ENCODE data around the gene CFAP77. TPM values are rescaled to one million over a fixed set of nuclear protein-coding genes. Genes with fewer than 3 reads are reported as not detected.
"Not testable (repeated sequence)": the region's sequence is repeated elsewhere in the genome, so short reads cannot be mapped to it uniquely, and the experiment has no call there.

The CFAP77 gene
- total RNA-seq, 1 donor from 2014 or later: 2.5 TPM

DNA sequence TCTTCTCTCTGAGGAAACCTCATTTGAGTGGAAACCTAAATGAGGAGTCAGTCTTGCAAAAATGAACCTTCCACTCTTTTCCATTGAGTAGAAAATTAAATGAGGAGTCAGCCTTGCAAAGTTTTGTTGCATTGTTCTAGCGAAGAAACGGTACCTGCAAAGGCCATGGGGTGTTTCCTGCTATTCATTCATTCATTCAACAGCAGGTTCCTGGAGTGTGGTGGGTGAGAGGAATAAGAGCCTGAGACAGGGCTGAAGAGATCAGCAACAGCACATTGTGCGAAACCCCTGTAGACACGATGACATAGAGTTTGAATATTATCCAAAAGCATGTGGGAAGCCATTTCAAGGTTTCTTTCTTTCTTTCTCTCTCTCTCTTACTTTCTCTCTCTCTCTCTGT is 40.6 kb upstream of the CFAP77 start:
- DNase-seq: no peak
- Histone ChIP-seq H3K4me3 (no peak overlapping the region), H3K27ac (replicated peaks) (no peak overlapping the region), H3K4me1 (peaks cover 20% of the 10 kb centered on the region), H3K36me3 (no peaks in the 10 kb centered on the region), H3K27me3 (ENCODE audit: low read depth) (no peaks in the 10 kb centered on the region), H3K9me3 (replicated peaks) (no peaks in the 10 kb centered on the region)
- intact Hi-C loops (cut with micrococcal nuclease): no loop called here
- TF ChIP-seq, protein P1, sequence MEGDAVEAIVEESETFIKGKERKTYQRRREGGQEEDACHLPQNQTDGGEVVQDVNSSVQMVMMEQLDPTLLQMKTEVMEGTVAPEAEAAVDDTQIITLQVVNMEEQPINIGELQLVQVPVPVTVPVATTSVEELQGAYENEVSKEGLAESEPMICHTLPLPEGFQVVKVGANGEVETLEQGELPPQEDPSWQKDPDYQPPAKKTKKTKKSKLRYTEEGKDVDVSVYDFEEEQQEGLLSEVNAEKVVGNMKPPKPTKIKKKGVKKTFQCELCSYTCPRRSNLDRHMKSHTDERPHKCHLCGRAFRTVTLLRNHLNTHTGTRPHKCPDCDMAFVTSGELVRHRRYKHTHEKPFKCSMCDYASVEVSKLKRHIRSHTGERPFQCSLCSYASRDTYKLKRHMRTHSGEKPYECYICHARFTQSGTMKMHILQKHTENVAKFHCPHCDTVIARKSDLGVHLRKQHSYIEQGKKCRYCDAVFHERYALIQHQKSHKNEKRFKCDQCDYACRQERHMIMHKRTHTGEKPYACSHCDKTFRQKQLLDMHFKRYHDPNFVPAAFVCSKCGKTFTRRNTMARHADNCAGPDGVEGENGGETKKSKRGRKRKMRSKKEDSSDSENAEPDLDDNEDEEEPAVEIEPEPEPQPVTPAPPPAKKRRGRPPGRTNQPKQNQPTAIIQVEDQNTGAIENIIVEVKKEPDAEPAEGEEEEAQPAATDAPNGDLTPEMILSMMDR (IDR thresholded peaks at IDR 0.05; ENCODE audit: borderline replicate concordance): no peak

DNA sequence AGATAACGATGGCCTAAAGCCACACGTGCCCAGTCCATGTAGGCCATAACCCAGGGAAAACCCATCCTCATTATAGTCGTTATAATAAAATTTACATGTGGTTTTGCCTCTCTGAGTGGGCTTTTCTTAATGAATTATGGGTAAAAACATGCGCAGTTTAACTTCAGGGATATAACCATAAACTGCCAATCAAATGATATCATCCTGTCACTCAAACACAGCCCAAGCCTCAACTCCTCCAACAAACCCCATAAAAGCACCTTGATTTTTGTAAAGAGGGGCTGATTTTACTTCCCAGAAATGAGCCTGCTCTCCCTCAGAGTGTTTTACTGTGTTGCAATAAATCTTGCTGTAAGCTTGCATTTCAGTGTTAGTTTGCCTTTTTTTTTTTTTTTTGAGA is 39.4 kb upstream of the CFAP77 start:
- TF ChIP-seq, protein P1 (IDR thresholded peaks at IDR 0.05; ENCODE audit: borderline replicate concordance): no peak

DNA sequence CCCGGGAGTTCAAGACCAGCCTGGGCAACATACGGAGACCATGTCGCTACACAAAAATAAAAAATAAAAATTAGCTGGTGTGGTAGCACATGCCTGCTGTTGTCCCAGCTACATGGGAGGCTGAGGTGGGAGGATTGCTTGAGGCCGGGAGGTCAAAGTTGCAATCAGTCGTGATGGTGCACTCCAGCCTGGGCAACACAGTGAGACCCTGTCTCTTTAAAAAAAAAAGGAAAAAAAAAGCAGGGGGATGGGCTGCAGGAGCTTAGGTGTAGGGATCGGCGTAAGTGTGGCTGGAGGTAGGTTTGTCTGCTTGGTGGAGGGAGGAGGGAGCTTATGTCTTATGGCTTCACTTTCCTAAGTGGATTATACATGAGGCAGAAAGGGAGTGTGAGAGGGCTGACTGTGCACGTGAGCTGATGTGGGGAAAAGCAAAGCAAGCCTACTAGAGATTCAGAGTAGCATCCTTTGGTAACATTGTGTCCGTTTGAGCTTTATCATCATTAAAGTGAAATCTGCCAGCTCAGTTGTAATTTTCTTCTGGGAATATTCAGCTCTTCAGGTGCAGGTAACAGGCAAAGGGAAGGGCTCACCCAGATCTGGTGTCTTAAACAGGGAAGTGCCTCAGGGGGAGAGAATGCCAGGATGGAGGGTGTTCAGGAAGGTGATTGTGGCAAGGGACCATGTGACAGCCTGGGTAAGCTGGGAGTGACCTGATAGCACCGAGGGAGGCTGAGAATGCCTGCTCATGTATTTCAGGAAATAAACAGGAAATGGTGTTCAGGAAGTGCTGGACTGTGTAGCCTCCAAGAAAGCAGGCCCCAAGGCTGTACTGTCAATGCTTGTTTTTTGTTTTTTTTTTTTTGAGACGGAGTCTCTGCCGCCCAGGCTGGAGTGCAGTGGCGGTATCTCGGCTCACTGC is 37.6 kb upstream of the CFAP77 start:
- peak; percentile 36 for DNase-seq
- intact Hi-C loops (cut with micrococcal nuclease): no loop called here
- Histone ChIP-seq H3K27me3 (ENCODE audit: low read depth) (no peaks in the 10 kb centered on the region), H3K4me3 (peak overlapping the region; percentile 21), H3K9me3 (replicated peaks) (no peaks in the 10 kb centered on the region), H3K27ac (replicated peaks) (peak overlapping the region; percentile 82), H3K36me3 (peaks cover 23% of the 10 kb centered on the region), H3K4me1 (peaks cover 15% of the 10 kb centered on the region)
- TF ChIP-seq, protein P1 (IDR thresholded peaks at IDR 0.05; ENCODE audit: borderline replicate concordance): no peak

More for the DNA sequence above, 39.4 kb upstream of the CFAP77 start:
- no peak for DNase-seq
- H3K27me3 ChIP-seq (ENCODE audit: low read depth): no peaks in the 10 kb centered on the region
- intact Hi-C loops (cut with micrococcal nuclease): no loop called here
- peaks cover 18% of the 10 kb centered on the region for H3K4me1 ChIP-seq
- H3K9me3 ChIP-seq (replicated peaks): no peaks in the 10 kb centered on the region
- H3K27ac ChIP-seq (replicated peaks): no peak overlapping the region
- H3K4me3 ChIP-seq: no peak overlapping the region
- peaks cover 9% of the 10 kb centered on the region for H3K36me3 ChIP-seq

DNA sequence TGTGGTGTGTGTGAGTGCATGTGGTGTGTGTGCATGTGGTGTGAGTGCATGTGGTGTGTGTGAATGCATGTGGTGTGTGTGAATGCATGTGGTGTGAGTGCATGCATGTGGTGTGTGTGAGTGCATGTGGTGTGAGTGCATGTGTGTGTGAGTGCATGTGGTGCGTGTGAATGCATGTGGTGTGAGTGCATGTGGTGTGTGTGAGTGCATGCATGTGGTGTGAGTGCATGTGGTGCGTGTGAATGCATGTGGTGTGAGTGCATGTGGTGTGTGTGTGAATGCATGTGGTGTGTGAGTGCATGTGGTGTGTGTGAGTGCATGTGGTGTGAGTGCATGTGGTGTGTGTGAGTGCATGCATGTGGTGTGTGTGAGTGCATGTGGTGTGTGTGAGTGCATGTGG is 32.2 kb upstream of the CFAP77 start:
- peaks cover 54% of the 10 kb centered on the region for H3K36me3 ChIP-seq
- H3K4me3 ChIP-seq; H3K9me3 ChIP-seq (replicated peaks); H3K4me1 ChIP-seq; DNase-seq; H3K27me3 ChIP-seq (ENCODE audit: low read depth); H3K27ac ChIP-seq (replicated peaks); intact Hi-C loops (cut with micrococcal nuclease): not testable (repeated sequence)

DNA sequence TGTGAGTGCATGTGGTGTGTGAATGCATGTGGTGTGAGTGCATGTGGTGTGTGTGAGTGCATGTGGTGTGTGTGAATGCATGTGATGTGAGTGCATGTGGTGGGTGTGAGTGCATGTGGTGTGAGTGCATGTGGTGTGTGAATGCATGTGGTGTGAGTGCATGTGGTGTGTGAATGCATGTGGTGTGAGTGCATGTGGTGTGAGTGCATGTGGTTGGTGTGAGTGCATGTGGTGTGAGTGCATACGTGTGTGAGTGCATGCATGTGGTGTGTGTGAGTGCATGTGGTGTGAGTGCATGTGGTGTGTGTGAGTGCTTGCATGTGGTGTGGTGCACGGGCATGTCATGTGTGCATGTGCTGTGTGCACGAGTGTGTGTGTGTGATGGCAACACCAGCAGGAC is 31.6 kb upstream of the CFAP77 start:
- intact Hi-C loops (cut with micrococcal nuclease): not testable (repeated sequence)

DNA sequence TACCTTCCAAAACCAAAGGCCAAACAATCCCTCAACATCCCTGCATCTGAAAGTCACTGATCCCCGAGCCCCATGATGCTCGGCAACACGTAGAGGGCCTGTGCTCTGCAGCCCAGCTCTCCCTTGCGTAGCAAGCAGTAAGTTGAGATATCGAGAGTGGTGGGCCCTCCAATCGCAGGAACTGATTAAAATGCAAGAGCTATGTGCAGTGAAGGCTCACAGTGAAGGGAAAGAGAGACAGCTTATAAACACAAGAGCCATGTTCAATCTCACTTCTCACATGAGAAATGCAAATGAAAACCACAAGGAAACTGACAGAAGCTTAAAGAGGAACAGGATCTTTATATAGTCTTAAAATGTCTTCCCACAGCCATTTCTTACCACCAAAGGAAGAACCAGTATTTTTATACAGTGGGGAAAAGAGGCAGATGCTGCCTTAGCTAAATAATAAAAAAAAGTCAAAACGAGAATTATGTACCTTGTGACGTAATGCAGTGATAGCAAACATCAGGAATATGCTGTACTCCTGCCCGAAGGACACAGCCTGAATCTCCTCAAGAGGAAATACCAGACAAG is 28.0 kb upstream of the CFAP77 start:
- Histone ChIP-seq H3K36me3 (peaks cover 68% of the 10 kb centered on the region), H3K9me3 (replicated peaks) (no peaks in the 10 kb centered on the region), H3K4me3 (no peak overlapping the region), H3K27ac (replicated peaks) (no peak overlapping the region), H3K27me3 (ENCODE audit: low read depth) (no peaks in the 10 kb centered on the region), H3K4me1 (no peaks in the 10 kb centered on the region)
- TF ChIP-seq, protein P1 (IDR thresholded peaks at IDR 0.05; ENCODE audit: borderline replicate concordance): no peak
- no peak for DNase-seq
- intact Hi-C loops (cut with micrococcal nuclease): no loop called here

More for the DNA sequence above, 31.6 kb upstream of the CFAP77 start:
- H3K4me3 ChIP-seq; DNase-seq; H3K27ac ChIP-seq (replicated peaks); H3K4me1 ChIP-seq; H3K9me3 ChIP-seq (replicated peaks); H3K27me3 ChIP-seq (ENCODE audit: low read depth): not testable (repeated sequence)
- H3K36me3 ChIP-seq: peaks cover 55% of the 10 kb centered on the region

All from left ventricle myocardium inferior (tissue), 1 donor.